Neural cell (in vitro differentiated cells): Measurements from ENCODE around the gene STK32B. TPM values are rescaled to one million over a fixed set of nuclear protein-coding genes. Genes with fewer than 3 reads are reported as not detected.

ENCODE experiments used
- H2AFZ ChIP-seq: fragments of 200-600, 300-800 bp; sonication (generic), shearing (Covaris generic); 2 replicates; pipeline ENCODE4 v1.6.0; 2014; ENCODE audit warnings: low read depth, mild to moderate bottlenecking, antibody characterized with exemption, low read length, moderate library complexity
- H3F3A ChIP-seq: fragments of 200-600 bp; shearing (Covaris generic); 2 replicates; pipeline ENCODE4 v1.6.1; 2016; ENCODE audit warnings: mild to moderate bottlenecking, moderate library complexity, mixed read lengths, antibody characterized with exemption, low read length; ENCODE audit not compliant: insufficient read depth, poor library complexity, severe bottlenecking
- H3K27ac ChIP-seq: fragments of 200-600, 300-800 bp; sonication (generic), shearing (Covaris generic); 2 replicates; pipeline ENCODE4 v1.5.1; 2014; ENCODE audit warnings: mild to moderate bottlenecking, low read length, moderate library complexity
- H3K27me3 ChIP-seq: fragments of 300-800, 200-600 bp; sonication (generic), shearing (Covaris generic); 2 replicates; pipeline ENCODE4 v1.6.0; 2014; ENCODE audit warnings: mild to moderate bottlenecking, low read depth, low read length, moderate library complexity; ENCODE audit not compliant: insufficient read depth
- H3K36me3 ChIP-seq: fragments of 300-800, 200-600 bp; sonication (generic), shearing (Covaris generic); 2 replicates; pipeline ENCODE4 v1.5.1; 2014; ENCODE audit warnings: mild to moderate bottlenecking, antibody characterized with exemption, low read length, moderate library complexity; ENCODE audit not compliant: insufficient read depth
- H3K4me2 ChIP-seq: fragments of 300-800, 200-600 bp; sonication (generic), shearing (Covaris generic); 2 replicates; pipeline ENCODE4 v1.6.0; 2014; ENCODE audit warnings: mild to moderate bottlenecking, low read length
- H3K4me3 ChIP-seq: fragments of 300-800, 200-600 bp; sonication (generic), shearing (Covaris generic); 2 replicates; pipeline ENCODE4 v1.5.1; 2014; ENCODE audit warnings: mild to moderate bottlenecking, low read length, moderate library complexity
- H3K79me2 ChIP-seq: fragments of 200-600 bp; shearing (Covaris generic); replicated peaks from 2 replicates; pipeline ENCODE4 v1.6.0; 2014; ENCODE audit warnings: mild to moderate bottlenecking, low read length, moderate library complexity; ENCODE audit not compliant: insufficient read depth
- H3K9ac ChIP-seq: fragments of 300-800, 200-600 bp; sonication (generic), shearing (Covaris generic); 2 replicates; pipeline ENCODE4 v1.6.1; 2016; ENCODE audit warnings: mild to moderate bottlenecking, low read length, mixed read lengths
- H3K9me2 ChIP-seq: fragments of 200-600 bp; shearing (Covaris generic); 2 replicates; pipeline ENCODE4 v1.6.1; 2016; ENCODE audit warnings: mild to moderate bottlenecking, low read length, mixed read lengths; ENCODE audit not compliant: insufficient read depth
- H3K9me3 ChIP-seq: fragments of 200-600, 300-800 bp; sonication (generic), shearing (Covaris generic); 2 replicates; pipeline ENCODE4 v1.6.1; 2016; ENCODE audit warnings: mild to moderate bottlenecking, mixed run types, low read length, moderate library complexity, mixed read lengths
- H4K20me1 ChIP-seq: fragments of 200-600 bp; shearing (Covaris generic); 2 replicates; pipeline ENCODE4 v1.6.1; 2016; ENCODE audit warnings: mild to moderate bottlenecking, mixed run types; ENCODE audit not compliant: insufficient read depth
- EP300 ChIP-seq: fragments of 450-650 bp; conservative IDR thresholded peaks from 2 replicates; pipeline ENCODE4 v1.6.1; 2014; ENCODE audit warnings: antibody characterized with exemption, mild to moderate bottlenecking, moderate library complexity; ENCODE audit not compliant: poor library complexity, severe bottlenecking
- EZH2 ChIP-seq: fragments of 200-600, 300-800 bp; shearing (Covaris generic), sonication (generic); IDR thresholded peaks from 2 replicates; pipeline ENCODE4 v1.6.1; 2014; ENCODE audit warnings: antibody characterized with exemption, low read length, borderline replicate concordance, mild to moderate bottlenecking; ENCODE audit not compliant: insufficient read depth, poor library complexity, severe bottlenecking
- MXI1 ChIP-seq: fragments of 450-650 bp; conservative IDR thresholded peaks from 2 replicates; pipeline ENCODE4 v1.6.1; 2014; ENCODE audit warnings: antibody characterized with exemption, mild to moderate bottlenecking; ENCODE audit not compliant: poor library complexity, severe bottlenecking
- POLR2AphosphoS5 ChIP-seq: IDR thresholded peaks from 2 replicates; pipeline ENCODE4 v1.6.1; 2012
- RAD21 ChIP-seq: fragments of 450-650 bp; conservative IDR thresholded peaks from 2 replicates; pipeline ENCODE4 v1.6.1; 2014; ENCODE audit warnings: antibody characterized with exemption, mild to moderate bottlenecking, moderate library complexity
- REST ChIP-seq: IDR thresholded peaks from 2 replicates; pipeline ENCODE4 v1.6.1; 2012; ENCODE audit warnings: borderline replicate concordance
- SMC3 ChIP-seq: fragments of 450-650 bp; conservative IDR thresholded peaks from 2 replicates; pipeline ENCODE4 v1.6.1; 2014; ENCODE audit warnings: antibody characterized with exemption, mild to moderate bottlenecking, moderate library complexity; ENCODE audit not compliant: poor library complexity
- TAF1 ChIP-seq: IDR thresholded peaks from 2 replicates; pipeline ENCODE4 v1.6.1; 2012; ENCODE audit warnings: low read depth
- polyA plus RNA-seq: library from polyadenylated mRNA; depleted of rRNA; stranded (reverse); fragments of >200 nt; gene quantifications from 2 replicates; pipeline ENCODE4 v1.2.3, GENCODE V29; 2014
- TF ChIP-seq, protein P1 (sequence below): fragments of 450-650 bp; IDR thresholded peaks from 2 replicates; pipeline ENCODE4 v1.5.1; 2014; ENCODE audit warnings: antibody characterized with exemption, mild to moderate bottlenecking, moderate library complexity; ENCODE audit not compliant: poor library complexity, severe bottlenecking

STK32B gene
- polyA plus RNA-seq, 1 donor from 2014 or later = 42.8 TPM

GRCh38 chr4:5043579-5043978 lies 7.7 kb upstream of the STK32B start:
- H3K9ac ChIP-seq = no peak overlapping the region
- H3K4me2 ChIP-seq = no peak overlapping the region
- no peak overlapping the region for H2AFZ ChIP-seq

DNA sequence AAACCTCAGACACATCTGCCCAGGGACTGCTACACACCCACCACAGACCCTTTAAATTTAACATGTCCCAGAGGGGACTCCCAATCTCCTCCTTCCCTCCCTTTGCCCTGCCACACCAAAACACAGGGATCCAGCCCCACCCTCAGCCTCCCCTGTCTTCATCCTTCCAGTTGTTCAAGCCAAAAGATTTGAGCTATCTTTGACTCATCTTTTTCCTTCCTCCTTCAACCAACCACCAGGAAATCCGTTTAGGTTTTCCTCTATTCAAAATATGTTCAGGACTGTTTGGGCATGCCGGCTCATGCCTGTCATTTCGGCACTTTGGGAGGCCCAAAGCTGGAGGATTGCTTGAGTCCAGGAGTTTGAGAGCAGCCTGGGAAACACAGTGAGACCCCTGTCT lies 6.9 kb upstream of the STK32B start:
- no peak for TF ChIP-seq REST
- TF ChIP-seq, protein P1, sequence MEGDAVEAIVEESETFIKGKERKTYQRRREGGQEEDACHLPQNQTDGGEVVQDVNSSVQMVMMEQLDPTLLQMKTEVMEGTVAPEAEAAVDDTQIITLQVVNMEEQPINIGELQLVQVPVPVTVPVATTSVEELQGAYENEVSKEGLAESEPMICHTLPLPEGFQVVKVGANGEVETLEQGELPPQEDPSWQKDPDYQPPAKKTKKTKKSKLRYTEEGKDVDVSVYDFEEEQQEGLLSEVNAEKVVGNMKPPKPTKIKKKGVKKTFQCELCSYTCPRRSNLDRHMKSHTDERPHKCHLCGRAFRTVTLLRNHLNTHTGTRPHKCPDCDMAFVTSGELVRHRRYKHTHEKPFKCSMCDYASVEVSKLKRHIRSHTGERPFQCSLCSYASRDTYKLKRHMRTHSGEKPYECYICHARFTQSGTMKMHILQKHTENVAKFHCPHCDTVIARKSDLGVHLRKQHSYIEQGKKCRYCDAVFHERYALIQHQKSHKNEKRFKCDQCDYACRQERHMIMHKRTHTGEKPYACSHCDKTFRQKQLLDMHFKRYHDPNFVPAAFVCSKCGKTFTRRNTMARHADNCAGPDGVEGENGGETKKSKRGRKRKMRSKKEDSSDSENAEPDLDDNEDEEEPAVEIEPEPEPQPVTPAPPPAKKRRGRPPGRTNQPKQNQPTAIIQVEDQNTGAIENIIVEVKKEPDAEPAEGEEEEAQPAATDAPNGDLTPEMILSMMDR = no peak
- TF ChIP-seq POLR2AphosphoS5 = no peak
- no peak for TF ChIP-seq RAD21
- no peak for TF ChIP-seq EZH2
- TF ChIP-seq TAF1 = no peak
- no peak for TF ChIP-seq EP300
- TF ChIP-seq SMC3 = no peak
- Histone ChIP-seq H3K4me3 (no peak overlapping the region), H3K79me2 (no peaks in the 10 kb centered on the region)

More at GRCh38 chr4:5043579-5043978, 7.7 kb upstream of the STK32B start:
- H3K9me2 ChIP-seq = no peaks in the 10 kb centered on the region
- H3K36me3 ChIP-seq = no peaks in the 10 kb centered on the region
- H3F3A ChIP-seq = no peaks in the 10 kb centered on the region
- no peaks in the 10 kb centered on the region for H3K9me3 ChIP-seq
- H4K20me1 ChIP-seq = no peaks in the 10 kb centered on the region
- TF ChIP-seq EP300 = no peak
- no peak for TF ChIP-seq TAF1
- TF ChIP-seq, protein P1 = no peak
- no peak for TF ChIP-seq POLR2AphosphoS5
- no peak for TF ChIP-seq RAD21
- TF ChIP-seq MXI1 = no peak
- TF ChIP-seq REST = no peak
- TF ChIP-seq SMC3 = no peak
- TF ChIP-seq EZH2 = no peak
- no peak overlapping the region for H3K4me3 ChIP-seq
- no peaks in the 10 kb centered on the region for H3K79me2 ChIP-seq
- no peak overlapping the region for H3K27ac ChIP-seq
- H3K27me3 ChIP-seq = no peaks in the 10 kb centered on the region

More for the DNA sequence above, 6.9 kb upstream of the STK32B start:
- Histone ChIP-seq H3F3A (no peaks in the 10 kb centered on the region), H3K9me3 (no peaks in the 10 kb centered on the region), H4K20me1 (no peaks in the 10 kb centered on the region), H3K9me2 (no peaks in the 10 kb centered on the region), H3K27me3 (no peaks in the 10 kb centered on the region), H2AFZ (no peak overlapping the region), H3K36me3 (no peaks in the 10 kb centered on the region), H3K4me2 (no peak overlapping the region), H3K27ac (no peak overlapping the region), H3K9ac (no peak overlapping the region)
